Stimulated activated CD4-positive, alpha-beta T cell treated with anti-CD3 and anti-CD28 coated beads, Interleukin-2, amount 100 ng/mL, for 4 hours (primary cell): ENCODE data around the gene SURF4.
A peak's percentile ranks its signal among the peaks of the same experiment; 100 is the strongest.

ENCODE experiments used
- DNase-seq: peaks from one replicate; pipeline ENCODE4 v3.0.0-alpha.2; 2020; ENCODE audit warnings: low read depth

SURF4 gene

DNA sequence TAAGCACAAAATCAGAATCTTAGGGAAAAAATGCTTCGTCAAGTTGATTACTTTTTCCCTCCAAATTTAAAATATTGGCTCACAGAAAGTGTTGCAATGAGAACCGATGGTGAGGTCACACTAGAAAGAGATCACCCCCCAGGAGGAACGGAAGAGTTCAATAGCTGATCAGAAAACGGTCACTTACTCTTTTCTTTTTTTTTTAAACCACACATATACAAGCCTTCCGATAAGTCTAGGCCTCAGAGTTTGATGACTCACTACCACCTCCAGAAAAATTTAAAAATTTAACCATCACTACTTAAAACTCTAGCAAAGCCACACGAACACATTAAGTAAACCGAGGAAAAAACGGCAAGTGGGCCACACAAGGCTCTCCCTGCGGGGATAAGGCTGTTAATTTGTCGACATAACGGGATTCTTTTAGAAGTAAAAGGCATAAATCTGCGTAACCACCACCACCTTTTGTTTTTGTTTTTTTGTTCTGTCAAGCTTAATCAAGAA lies 1.2 kb downstream of the SURF4 start:
- no peak for DNase-seq

DNA sequence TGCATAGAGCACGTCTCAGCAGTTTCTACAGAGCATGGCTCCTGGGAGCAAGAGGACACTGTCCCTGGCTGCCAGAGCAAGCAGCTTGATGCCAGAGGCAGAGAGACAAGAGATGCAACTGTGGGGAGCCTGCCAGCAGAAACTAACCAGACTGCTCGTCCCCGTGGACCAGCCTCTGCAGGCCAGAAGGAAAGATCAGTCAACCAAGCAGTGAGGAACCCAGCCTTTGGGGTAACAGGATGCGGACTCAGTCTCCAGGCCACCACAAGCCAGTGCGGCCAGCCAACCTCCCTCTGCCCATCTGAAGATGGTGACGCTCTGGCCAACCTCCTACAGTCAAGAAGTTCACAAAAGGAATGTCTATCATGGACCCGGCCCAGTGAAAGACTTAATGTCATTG lies 3.7 kb downstream of the SURF4 start:
- DNase-seq, result no peak

DNA sequence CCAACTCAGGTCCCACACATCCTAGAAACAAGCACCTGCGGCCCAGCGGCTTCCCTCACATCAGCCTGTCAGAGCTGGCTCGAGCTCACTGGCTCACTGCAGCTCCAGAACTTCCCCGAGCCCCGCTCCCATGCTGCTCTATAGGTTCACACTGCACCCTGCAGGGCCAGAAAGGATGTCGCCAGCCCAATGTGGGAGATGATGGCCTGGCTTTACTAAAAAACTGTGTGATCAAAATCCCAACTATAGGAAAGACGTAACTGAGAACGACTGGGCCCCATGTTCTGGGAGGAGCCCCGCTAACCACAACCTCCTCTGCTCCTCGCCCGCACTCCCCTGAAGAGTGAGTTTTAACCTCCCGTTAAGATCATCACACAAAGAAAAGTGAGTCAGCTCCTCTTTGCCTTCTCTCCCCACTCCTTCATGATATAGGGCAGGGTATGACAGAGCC lies 4.6 kb downstream of the SURF4 start:
- DNase-seq, result peak; percentile 66

DNA sequence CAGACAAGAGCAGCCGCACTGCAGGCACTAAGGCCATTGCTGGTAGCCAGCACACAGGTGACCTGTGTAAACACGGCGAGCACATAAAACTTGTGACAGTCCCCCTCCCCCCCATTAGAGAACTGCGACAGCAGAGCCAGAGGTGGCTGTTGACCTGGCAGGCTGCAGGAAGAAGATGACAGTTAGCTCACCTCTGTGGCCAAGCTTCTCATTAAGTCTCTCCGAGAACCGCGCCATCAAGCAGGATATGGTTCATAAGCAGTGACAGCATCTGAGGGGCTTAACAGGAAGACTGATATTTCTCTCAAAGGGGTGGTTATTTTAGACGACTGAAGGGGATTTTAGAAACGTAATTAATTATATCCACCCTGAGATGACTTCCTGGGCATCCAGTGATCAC lies 5.2 kb downstream of the SURF4 start:
- DNase-seq, result no peak

DNA sequence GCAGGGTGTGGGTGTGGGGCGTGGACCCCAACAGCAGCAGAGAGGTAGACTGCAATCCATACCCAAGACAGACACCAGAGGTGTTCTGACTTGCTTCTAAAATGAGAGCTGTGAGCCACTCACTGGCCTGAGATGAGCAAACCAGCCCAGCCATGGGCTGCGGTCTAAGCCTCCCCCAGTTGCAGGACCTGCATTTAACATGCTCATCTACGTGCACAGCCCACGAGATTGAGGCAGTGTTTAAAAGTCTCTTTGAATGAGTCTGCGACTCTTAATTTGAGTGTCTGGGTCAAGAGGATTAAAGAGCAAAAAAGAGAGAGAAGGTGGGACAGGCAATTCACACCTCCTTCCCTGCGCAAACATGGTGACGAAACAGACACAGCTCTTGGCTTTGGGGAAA lies 5.9 kb downstream of the SURF4 start:
- DNase-seq, result no peak

DNA sequence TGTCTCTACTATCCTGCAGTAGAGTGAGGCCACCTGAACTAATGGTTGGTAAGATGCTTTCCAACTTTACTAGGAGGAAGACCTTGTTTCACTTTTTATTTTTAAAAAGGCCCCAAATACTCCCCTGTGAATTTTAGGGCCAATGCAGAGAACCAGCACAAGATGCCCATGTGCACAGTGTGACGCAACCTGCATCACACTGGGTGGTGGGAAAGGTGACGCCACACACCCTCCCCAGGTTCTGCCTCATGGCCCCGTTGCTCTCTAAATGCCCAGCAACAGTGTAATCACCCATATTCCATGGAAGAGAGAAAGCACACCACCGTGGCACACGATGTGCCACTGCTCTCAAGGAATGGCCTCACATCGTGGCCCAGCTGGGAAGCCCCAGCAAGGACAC lies 6.4 kb downstream of the SURF4 start:
- DNase-seq, result no peak

DNA sequence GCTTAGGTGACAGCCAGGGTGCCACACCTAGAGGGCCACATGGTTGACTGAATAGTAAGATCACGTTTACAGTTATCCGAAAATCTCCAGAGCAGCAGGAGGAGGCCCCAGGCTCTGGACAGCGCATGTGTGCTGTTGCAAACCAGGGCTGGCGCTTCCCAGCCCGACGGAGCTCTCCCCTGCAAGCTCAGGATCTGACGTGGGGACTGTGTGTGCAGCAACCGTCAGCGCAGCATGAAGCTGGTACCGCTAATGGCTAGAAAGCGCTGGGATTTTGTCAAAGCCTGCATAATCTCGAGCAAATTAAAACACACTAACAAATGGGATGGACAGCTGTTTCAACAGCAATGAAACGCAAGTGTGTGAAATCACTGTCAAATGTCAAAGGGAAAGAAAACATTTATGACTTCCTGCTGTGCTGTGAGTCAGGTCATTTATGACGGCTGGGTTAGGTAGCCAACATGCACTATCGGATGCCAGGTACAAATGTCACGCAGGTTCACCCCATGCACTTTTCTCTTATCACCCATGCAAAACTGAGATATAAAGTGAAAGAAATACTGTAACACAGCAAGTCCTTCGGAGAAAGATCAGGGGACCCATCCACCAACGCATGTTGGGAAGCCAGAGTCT lies 7.5 kb downstream of the SURF4 start:
- DNase-seq, result no peak

DNA sequence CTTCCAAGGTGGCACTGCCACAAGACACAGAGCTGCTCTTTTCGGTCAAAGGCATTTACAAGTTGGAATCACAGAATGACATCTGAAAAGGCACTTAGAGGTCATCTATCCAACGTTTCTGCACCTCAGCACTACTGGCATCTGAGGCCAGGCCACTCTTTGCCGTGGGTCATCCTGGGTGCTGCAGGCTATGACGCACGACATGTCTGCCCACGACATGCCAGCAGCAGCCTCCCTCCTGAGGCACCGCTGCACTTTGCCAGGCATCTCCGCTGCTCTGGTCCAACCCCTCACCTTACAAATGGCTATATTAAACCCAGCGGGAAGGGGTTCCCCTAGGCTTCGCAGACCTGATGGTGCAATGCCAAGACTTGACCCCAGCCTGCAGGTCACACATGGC lies 8.1 kb downstream of the SURF4 start:
- DNase-seq, result no peak

DNA sequence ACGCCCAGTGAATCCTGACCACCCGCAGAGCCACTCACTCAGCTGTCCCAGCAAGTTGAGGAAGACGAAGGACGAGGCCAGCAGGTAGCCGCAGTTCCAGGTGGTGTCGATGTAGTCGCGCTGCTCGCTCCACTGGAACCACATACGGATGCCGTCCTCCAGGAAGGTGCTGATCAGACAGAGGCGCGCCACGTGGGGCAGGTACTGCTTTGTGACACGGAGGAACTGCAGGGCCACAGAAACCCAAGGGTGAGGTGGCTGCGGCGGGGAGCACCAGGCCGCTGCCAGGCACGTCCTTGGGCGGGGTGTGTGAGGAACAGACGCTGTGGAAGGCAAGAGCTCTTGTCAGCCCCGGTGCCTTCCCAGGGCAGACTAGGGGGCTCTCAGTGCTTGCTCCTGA lies 8.6 kb downstream of the SURF4 start:
- no peak for DNase-seq

DNA sequence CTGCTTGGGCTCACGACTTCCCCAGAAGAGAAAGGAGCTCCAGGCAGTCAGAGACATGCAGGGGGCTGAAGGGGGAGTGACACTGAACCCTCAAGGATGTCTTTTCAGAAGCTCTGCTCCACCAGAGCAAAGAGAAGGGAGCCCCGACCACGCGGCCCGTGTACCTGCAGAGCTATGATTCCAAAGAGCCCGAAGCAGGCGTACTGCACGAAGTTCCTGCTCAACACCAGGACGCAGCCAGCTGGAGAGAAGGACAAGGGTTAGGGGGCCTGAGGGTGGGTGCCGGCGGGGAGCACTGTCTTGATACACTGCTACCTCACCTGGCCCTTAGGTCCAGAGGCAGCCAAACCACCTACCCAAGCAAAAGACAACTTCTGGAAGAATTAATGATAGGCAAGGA lies 9.4 kb downstream of the SURF4 start:
- no peak for DNase-seq

DNA sequence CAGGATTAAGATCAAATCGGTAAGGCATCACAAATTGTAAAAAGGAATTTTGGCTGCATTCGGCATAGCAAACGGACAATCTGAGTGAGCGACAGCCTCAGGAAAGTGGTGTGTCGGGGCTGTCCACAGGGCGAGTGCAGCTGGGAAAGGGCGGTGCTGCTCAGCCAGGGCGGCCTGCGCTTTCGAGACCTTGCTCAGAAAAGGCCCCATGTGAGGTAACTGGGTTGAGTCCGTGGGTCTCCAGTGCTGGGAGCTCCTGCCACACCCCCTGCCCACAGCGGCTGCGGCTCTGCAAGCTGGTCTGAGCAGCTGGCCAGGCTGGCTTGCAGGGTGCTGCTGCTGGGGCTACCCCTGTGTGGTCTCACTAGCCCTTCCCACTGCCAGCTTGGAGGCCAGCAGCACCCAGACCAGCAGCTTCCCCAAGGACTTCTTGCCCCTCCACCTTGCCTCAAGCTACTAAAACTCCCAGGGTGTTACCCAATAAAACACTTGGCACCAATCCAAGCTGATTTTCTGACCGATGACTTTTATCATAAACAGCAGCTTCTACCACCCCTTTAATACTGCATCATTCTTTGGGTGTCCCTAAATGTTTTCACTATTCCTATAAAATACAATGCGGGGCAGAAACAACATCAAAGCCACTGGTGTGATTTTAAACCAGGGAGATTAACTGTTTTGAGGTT lies 13.4 kb downstream of the SURF4 start:
- DNase-seq, result no peak

DNA sequence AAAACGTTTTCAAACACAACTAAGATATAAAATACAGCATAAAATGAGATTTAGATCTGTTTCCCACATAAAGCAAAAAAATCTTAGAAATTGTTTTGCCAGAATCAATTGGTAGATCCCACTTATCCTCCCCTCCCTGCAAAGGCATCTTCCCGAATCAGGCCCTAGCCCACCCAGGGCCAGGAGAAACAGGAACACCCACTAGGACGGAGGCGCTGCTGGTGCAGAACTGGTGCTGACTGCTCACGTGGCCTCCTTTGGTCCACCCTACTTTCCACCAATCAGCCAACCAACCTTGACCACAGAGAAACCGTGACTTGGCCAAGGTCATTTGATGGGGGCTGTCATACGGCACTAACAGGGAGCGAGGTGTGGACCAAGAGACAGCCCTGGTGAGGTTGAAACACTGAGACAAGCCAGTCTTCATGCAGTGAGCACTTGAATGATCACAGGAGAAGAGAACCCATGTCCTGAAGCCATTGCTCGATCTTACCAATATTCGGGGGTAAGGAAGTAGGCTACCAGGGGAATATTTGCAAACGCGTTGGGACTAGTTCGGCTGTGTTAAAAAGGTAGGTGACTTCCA lies 14.3 kb downstream of the SURF4 start:
- no peak for DNase-seq

DNA sequence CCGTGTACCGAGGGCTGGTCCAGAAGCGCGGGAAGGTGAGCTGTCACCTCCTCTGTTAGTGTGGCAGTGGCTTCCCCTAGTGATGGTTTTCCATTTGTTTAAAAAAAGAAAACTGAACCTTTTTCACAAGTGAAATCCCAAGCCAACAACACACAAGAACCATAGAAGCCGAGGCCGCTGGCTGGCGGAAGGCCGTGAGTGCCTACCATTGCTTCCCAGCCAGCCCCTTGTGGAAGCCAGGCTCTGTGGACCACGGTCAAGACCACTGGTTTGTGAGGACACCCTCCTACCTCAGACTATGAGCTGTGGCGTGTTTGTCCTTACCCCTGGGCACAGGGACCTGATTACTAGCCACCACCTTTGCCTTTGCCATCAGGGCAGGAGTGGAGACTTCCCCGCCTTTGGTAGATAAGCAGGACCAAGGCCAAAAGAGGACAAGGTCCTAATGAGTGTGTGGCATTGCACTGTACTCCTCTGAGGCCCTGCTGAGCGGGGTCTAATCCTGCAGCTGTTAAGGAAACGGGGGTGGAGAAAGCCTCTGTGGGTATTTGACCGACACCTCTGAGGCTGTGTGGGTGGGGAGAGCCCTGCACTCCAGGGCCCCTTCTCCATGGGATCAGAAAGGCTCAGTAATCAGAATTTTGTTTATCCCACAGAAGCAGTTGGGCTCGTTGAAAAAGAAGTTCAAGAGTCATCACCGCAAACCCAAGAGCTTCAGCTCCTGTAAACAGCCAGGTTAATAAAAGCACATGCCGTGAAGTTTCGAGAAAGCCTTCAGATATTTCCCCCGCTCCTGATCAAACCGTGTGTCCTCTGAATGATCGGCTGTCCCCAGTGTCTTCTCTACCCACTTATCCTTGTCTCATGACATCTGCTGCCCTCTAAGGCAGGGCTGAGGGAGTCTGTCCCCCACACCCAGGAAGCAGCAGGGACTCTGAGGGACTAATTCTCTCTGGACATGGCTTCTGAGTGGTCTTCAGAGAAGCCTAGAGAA lies 15.2 kb downstream of the SURF4 start:
- no peak for DNase-seq

DNA sequence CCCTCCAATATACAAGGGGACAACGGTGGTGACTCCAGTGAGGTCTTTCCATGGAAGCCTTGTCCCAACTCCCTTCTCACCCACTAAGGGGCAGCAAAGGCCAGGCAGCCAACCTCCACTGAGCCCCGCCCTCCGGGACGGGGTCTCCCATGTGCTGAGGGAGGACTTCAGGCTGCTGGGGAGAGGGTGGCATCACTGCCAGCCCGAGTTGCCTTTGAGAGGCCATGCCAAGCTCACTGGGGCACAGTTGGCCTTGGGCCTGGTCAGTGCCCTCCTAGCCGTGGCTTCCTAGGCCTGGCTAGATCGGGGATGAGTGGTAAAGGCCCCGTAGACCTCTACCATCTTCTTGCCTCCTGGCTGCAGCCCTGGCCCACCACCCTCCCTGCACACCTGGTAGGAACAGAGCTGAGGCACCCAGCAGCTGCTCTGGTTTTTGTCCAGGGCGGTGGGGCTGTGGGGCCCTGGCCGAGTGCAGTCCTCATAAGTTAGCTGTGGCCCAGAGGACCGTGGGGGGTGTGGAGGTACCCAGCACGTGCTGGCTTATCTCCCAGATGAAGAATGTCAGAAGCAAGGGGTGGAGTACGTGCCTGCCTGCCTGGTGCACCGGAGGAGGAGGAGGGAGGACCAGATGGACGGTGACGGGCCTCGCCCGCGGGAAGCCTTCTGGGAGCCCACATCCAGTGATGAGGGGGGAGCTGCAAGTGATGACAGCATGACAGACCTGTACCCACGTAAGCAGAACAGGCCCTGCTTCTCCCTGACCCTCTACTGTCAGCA lies 16.3 kb downstream of the SURF4 start:
- no peak for DNase-seq

DNA sequence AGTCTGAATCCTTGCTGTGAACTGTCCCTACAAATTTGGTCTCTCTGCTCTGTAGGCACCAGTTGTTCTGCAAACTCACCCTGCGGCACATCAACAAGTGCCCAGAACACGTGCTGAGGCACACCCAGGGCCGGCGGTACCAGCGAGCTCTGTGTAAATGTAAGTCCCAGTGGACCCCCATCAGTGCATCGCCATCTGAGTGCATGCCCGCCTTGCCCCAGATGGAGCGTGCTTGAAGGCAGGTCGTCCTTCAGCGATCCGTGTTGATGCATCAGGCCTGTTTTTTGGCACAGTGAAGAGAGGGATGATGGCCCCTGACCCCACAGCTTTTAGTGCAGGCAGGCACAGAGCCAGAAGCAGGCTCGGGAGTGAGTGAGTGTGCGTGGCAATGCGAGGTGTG lies 18.2 kb downstream of the SURF4 start:
- DNase-seq, result no peak

DNA sequence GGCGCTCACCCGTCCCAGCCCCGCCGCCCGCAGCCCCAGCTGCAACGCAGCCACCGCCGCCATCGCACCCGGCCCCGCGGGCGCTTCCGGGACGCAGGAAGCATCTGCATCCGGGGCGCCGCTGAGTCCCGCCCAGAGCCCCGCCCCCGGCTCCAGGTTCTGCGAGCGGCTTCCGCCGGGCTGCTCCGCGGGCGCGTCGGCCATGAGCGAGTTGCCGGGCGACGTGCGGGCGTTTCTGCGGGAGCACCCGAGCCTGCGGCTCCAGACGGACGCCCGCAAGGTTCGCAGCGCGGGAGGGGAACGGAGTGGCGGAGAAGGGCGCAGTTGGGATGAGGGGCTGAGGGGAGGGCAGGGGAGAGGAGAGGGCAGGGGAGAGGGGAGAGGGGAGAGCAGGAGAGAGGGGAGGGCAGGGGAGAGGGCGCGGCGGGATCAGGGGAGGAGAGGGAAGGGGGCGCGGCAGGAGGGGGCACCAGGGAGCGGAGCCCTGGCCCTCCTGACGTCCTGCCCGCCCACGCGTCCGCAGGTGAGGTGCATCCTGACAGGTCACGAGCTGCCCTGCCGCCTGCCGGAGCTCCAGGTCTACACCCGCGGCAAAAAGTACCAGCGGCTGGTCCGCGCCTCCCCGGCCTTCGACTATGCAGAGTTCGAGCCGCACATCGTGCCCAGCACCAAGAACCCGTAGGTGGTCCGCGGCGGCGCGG lies 19.3 kb downstream of the SURF4 start, which contains the start of the genes SURF1 and SURF2:
Gene SURF1, minus strand, starts transcription at position 97 of the 701 bp plus-strand sequence. Its CDS starts 34 bp downstream, at position 63.
Gene SURF2, plus strand, starts transcription at position 160 of the 701 bp plus-strand sequence. Its CDS starts 43 bp downstream, at position 203.
- peak; percentile 84 for DNase-seq

DNA sequence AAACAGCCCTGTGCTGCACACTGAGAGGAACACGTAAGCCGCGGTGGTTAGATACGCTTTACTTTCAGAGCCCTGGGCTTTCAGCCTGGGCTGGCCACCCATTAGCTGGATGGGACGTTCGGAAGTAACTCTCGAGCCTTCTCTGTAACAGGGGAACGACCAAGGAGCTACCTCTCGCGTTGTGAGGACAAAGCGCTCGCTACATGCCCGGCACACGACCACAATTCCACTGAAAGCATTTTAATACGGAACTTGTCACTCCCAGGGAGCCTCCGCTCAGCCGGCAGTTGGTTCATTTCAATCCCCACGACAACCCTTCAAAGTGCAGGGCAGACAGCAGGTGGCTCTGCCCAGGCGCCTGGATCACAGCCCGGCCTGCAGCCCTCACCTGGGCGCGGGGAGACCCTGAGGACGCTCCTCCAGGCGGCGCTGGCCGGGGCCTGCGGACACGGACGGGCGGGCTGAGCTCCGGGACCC lies 19.9 kb downstream of the SURF4 start:
- no peak for DNase-seq

DNA sequence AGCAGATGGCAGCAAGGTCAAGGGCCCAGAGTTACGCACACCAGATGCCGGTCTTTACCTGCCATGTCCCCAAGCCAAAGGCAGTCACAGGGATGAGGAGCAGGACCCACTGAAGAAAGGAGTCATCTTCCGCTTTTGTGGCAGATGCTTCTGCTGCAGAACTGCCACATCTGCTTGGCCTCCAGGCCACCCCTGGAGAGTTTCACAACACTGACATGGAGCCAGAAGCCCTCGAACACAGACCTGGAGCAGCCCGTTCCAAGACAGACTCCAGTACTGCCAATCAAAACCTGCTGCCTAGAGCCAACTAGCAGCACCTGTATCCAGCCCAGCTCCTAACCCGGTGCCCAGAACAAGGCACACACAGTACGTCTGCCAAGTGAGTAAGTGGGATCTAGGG lies 21.1 kb downstream of the SURF4 start:
- DNase-seq, result no peak

DNA sequence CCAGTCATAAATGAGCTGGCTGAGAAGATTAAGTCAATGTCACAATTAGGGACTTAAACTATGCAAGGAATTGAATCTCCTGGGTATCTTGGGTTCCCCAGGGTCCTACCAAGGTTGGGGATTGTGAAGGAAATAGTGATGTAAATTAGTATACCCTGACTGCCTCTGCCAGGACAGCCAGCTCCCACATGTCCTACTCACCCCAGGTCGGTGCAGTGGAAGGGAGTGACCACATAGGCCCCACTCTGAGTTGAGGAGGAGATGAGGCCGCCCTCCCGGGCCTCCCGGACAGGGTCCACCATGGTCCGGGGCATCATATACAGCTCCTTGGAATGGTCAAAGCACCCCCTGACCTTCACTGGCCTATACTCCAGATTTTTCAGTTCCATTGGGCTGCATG lies 22.3 kb downstream of the SURF4 start:
- DNase-seq, result no peak

DNA sequence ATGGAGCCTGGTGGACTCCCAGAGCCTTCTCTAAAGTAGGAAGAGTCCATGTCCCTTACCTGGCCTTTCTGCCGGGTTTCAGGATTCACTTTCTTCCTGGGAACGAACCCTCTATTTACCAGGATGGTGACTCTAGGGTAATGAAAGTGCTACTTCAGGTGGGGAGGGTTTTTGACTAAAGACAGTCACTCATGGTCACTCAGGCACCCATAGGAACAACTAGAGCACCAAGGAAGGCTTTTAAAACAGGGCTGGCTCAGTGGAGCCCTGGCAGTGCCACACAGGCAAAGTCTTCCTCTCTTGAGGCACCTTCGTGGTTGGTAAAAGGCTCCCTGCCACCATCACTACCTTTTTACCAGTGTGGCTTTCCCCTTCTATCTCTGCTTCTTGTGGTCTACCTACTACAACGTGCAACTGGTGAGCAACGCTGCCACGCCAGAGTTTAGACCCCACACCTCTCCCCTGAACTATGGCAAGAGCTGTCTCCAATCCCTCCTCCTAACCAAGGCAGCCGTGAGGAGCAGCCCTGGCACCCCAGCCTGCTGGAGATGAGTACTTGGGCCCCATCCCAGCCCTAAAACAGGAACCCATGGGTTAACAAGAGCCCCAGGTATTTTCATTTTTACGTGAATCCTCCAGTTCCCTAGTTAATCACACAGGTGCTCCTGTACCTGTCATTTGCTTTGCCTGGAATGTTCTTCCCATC lies 23.1 kb downstream of the SURF4 start:
- no peak for DNase-seq
